Activated naive CD4-positive, alpha-beta T cell treated with anti-CD3 and anti-CD28 coated beads, Interleukin-2, amount 50 U/mL, for 16 hours (primary cell): Measurements from ENCODE around the gene CLDN7.
A peak's percentile ranks its signal among the peaks of the same experiment; 100 is the strongest.

ENCODE experiments used
- DNase-seq: peaks from one replicate; pipeline ENCODE4 v3.0.0-alpha.2; 2020

CLDN7 gene

DNA sequence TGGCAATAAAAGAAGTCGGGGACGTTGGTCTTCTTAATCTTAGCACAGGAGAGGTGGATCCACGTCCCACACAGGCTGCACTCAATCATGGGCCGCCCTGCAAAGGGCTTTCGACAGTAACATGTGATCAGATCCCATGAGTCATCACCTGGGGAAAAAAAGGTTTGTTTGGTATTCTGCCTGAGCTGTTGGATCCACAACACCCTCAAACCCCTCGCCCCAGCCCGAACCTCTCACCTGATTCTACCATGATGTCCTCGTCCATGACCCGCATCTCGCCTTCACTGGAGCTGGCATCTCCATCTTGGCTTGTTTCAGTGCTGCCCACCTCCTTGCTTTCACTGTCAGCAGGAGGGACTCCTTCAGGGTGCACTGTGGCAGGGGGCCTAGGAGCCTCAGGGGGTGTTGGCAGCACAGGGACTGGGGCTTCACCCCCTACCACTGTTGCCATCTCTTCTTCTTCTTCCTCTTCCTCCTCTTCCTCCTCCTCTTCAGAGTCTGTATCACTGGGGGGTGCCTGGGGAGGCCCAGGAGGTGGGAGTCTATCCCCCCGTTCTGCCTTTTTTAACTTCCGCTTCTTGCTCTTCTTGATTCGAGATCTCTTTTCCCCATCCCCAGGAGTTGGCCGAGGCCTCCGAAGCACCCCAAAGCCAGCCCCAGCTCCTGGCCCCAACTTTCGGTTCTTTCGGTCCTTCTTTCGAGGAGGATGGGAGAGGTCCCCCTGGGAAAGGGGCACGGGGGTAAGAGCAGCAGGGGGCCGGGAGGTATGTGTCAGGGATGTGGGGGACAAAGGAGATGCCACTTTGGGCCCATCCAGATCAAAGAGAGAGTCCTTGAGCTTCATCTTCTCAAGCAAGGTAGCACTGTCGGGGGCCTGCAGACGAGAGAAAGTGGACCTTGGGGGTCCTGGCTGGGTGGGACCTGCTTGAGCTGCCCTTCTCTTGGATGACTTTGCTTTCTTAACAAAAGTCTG, 26.3 kb downstream of the CLDN7 start:
- no peak for DNase-seq

DNA sequence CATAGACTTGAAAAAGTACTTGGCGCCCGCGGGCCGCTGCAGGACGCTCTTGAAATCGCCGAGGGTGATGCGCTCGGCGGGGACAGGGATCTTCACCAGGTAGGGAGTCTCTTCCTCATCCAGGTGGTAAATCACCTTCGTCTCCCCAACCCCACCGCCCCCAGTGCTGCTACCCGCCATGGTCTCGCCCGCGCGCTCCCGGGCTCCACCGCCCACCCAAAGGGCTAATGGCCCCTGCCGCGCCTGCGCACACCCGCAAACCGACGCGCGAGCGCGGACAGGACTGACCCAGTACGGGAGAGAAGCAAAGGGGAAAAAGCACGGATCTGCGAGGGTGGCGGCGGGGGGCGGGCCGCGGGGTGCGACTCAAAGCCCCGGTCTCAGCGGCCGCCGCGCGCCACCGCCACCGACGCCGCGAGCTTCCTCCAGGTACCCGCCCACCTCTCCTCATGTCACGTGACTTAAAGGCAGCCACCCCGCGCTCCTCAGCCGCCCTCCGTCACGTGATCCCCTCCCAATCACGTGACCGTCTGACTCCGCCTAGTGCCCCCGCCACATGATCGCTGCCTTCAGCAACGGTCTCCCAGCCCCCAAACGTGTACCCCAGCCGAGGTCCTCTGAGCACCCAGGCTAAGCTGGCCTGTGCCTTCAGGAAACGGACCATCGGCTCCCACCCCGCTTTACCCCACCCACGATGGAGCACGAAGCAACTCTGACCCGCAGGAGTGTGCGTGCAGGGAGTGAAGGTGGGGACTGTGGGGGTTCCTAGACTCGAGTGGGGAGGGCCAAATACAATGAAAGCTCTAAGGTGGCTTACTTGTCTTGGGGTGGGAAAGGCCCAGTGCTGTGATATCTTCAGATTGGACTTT, 28.0 kb downstream of the CLDN7 start, which contains the start of gene DVL2:
Gene DVL2 (minus strand): TSS at position 435 of the 869 bp plus-strand sequence. CDS start 255 bp downstream, at position 180.
- peak; percentile 95 for DNase-seq

DNA sequence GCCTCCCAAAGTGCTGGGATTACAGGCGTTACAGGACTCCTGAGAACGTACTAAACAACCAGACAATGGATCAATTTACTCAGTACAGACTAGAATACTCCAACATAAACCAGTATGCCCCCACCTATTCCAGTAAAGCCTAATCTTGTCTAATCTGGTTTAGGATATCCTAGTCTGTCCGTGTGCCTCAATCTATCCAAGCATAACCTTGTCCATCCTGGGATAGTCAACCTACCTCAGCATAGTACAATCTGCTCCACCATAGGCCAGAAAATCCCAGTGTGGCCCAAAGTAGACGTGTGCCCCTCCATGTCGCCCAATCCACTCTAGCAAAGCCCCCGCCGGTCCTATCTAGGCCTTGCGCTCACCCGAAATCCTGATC, 28.6 kb downstream of the CLDN7 start:
- DNase-seq = no peak

DNA sequence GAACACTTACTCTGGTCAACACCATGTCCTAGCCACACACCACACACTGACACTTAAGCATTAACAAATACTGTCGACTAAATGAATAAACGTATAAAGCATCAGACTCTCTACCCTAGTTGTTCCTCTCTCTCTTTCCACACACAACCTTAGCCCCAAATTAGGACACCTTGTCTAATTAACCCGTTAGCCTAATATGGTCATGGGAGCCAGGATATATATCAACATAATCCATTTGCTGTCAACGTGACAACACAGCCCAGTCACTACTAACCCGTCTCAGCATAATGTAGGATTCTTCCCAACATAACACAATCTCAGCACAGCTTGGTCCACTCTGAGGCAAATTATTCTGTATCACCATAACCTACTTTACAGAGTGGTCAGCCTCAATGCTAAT, 30.2 kb downstream of the CLDN7 start:
- no peak for DNase-seq

DNA sequence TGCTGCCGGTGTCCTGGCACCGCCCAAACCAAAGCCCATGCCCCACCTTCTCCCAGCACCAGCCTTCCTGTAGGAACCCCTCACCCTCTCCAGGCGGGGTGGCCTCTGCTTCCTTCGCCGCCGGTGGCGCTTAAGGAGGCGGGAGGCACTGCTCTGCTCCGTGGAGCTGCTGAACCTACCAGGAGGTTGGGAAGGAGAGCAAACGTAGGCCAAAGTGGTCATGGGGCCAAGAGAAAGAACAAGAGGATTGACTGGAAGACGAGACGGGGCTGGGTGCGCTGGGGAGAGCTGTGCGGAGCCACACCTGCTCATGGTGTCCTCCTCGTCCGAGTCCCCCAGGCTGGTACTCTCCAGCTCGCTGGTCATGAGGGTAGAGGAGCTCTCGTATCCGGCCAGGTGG, 32.8 kb downstream of the CLDN7 start:
- no peak for DNase-seq

DNA sequence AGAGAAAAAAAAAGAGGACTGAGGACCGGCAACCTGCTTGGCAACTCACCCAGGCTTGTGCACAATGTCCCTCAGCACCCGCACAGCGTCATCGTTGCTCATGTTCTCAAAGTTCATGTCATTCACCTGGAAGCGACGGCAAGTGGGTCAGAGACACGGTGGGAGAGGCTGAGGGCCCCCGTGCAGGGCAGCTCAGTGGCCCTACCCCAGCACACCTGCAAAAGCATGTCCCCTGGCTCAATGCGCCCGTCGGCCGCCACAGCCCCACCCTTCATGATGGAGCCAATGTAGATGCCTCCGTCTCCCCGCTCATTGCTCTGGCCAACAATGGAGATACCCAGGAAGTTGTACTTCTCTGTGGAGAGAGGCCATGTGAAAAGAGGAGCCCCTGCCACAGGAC, 33.4 kb downstream of the CLDN7 start:
- DNase-seq = no peak

DNA sequence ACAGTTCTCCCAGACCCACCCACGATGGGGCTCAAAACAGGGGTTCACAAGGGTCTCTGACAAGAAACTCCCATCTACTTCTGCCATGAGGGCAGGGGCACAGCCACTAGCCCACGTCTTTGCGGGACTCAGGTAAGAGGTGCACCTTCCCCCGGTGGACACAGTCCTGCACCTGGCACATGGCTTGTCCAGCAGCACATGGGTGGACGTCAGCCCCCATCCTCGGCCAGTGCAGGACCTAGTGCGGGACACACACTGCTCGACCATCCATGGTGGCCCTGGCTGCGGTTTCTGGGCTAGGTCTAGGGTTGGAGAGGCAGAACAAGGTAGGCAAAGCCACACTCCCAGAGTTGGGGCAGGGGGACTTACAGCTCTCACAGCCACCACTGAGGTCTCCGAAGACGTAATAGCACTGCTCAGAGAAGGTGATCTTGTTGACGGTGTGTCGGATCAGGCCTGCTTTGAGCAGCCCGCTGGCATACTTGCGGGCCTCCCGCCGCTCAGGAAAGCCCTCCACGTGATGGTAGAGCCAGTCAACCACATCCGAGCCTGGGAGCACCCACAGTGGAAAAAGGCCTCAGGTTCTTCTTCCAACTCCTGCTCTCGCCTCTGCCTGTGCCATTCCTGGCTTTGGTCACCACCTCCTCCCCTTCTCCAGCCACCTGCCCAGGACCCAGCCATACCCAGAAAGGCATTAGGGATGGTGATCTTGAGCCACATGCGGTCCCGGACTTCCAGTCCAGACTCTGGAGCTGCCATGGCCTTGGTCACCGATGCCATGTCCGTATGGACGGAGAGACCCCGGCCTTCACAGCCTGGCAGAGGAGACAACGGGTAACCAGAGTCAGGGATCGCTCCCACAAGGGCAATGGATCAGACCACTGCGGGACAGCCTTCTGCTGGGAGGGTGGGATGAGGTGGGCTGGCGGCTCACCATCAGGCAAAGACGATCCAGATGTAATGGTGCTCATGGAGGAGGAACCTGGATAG, 35.3 kb downstream of the CLDN7 start:
- no peak for DNase-seq

DNA sequence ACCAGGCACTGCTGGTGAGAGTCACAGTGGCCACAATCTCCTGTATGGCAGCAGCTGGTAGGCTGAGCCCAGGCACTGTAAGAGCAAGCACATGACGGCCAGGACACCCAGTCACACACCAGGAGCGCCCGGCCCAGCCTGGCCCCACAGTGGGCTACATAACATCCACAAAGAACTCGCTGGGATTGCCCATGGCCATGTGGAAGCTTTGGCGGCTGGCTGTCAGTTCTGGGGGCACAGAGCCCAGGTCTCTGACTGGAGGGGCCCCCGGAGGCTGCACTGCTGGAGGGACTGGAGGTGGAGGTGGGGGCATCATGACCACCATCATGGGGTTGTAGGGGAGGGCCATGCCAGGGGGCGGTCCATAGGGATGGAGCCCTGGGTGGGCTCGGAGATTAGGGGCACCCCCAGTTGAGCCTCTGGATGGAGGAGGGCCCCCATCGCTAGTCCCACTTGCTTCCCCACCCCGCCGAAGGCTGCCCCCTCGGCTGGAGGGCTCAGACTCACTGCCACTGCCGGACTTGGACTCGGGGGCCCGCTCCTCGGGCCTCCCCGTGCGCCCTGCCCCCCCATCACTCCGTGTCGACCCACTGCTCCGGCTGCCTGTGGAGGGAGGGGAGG, 36.5 kb downstream of the CLDN7 start:
- no peak for DNase-seq

DNA sequence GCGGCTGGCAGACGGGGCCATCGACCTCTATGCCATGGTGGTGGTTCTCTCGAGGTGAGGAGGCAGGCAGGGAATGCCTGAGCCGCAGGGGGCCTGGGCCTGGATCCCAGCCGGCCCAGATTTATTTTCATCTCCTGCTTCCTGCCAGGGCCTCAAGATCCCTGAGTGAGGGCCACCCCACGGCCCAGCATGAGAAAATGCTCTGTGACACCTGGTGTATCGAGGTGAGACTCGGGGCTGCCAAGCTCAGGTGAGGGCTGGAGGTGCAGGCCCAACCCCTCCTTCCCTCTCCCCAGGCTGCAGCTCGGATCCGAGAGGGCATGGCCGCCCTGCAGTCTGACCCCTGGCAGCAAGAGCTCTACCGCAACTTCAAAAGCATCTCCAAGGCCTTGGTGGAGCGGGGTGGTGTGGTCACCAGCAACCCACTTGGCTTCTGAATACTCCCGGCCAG, 37.6 kb downstream of the CLDN7 start:
- no peak for DNase-seq

DNA sequence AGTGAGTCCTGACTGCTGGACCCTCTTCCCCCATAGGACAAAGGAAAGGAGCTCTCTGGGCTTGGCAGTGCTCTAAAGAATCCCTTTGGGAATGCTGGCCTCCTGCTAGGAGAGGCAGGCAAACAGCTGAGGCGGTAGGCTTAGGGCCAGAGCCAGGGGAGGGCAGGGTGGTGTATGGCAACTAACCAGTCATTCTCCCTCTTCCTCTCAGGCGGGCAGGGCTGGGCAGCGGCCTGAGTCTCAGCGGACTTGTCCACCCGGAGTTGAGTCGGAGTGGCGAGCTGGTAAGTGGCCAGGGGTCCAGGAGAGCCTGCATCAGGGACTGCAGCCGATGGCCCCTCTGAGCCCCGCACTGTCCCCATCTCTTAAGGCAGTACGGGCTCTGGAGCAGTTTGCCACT, 38.2 kb downstream of the CLDN7 start:
- DNase-seq = no peak

DNA sequence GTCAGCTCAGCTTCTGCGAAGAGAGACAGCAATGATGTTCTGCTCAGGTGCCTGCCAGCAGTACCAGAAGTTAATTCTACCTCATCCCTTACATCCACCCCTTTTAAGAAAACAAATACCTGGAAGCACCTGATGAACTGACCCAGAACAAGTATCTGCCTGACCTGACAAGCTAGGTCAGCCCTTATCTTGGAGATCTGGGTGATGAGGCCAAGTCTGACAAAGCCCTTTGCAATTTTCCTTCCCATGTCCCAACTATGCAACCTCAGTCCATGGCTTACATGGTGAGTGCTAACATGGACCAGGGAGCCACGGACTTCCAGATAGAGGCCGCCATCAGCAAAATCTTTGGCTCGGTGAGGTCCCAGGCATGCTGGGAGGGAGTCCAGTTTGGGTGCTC, 38.9 kb downstream of the CLDN7 start:
- no peak for DNase-seq

DNA sequence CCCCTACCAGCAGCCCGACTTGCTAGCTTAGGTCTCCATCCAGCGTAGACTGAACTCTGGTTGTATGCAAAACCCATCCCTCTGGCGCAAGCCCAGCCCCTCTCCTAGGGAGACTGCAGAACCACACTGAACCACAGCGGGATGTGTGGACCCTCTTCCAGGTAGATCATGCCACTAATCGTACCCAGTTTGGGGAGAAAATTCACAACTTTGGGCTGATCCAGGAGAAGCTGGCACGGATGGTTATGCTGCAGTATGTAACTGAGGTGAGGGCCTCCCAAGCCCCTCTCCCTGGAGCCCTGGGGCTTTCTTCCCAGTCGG, 39.3 kb downstream of the CLDN7 start:
- DNase-seq = no peak

DNA sequence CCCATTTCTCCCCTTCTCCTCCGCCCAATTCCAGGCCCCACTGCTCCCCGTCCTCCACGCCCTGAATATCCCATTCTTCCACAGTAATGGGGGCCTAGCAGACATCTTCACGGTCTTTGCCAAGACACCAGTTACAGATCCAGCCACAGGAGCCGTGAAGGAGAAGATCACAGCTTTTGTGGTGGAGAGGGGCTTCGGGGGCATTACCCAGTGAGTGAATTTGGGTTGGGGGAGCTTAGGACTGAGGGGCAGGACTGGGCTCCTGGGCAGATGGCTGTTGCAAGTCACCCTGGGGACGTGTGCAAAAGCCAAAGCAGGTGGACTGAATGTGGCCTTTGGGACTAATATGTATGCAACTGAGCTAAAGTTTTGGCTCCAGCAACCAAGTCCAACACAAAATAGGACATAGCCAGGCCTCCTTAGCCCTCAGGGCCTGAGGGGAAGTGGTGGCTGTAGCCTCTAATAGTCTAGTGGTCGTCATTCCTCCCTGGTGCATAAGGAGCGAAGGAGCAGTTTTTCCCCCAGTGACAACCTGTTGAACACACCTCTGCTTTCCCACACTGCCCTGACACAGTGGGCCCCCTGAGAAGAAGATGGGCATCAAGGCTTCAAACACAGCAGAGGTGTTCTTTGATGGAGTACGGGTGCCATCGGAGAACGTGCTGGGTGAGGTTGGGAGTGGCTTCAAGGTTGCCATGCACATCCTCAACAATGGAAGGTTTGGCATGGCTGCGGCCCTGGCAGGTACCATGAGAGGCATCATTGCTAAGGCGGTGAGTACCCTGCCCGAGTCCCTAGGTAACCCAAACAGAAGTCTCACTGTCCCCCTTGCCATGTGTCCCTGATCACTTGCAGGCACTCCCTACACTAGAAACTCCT, 39.9 kb downstream of the CLDN7 start:
- DNase-seq = no peak

DNA sequence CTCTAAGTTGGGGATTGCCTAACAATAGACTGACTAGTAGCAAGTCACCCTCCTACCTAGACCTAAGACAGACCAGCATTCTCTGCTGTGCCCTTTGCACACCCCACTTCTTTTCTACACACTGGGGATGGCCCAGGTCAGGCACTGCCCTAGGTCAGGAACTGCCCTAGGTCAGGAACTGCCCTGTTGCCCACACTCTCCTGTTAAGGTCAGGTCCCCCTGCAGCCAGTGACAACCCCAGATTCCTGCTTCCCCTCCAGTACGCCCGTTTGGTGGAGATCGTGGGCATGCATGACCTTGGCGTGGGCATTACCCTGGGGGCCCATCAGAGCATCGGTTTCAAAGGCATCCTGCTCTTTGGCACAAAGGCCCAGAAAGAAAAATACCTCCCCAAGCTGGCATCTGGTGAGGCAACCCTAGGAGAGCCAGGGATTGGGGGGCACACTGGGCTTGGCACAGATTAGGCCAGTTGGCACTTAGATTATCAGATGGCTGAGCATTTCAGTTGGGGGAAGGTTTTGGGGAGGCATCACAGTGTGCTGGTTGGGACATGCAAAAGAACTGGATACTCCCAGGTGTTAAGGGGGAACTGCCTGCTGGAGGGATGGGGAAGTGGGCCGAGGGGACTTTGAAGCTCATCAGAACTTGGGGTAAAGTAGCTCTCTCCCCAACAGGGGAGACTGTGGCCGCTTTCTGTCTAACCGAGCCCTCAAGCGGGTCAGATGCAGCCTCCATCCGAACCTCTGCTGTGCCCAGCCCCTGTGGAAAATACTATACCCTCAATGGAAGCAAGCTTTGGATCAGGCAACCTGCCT, 40.8 kb downstream of the CLDN7 start:
- no peak for DNase-seq

DNA sequence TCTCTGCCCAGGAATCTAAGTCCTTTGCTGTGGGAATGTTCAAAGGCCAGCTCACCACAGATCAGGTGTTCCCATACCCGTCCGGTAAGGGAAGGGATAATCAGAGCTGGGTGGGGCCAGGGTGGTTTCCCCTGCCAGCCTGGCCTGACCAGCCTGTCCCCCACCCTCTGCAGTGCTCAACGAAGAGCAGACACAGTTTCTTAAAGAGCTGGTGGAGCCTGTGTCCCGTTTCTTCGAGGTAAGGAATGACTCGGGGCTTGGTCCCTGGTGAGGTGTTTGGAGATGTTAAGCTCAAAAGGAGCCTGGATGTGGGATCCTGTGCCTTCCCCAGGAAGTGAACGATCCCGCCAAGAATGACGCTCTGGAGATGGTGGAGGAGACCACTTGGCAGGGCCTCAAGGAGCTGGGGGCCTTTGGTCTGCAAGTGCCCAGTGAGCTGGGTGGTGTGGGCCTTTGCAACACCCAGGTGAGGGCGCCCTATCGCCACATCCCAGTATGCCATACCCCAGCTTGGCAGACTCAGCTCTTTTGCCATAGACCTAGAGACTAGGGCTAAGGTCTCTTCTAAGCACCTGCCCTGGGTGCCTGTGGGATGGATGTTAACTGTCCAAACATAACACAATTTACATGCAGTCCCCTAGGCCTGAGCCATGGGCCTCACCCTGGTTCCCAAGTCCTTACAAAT, 41.5 kb downstream of the CLDN7 start:
- DNase-seq = peak; percentile 67

DNA sequence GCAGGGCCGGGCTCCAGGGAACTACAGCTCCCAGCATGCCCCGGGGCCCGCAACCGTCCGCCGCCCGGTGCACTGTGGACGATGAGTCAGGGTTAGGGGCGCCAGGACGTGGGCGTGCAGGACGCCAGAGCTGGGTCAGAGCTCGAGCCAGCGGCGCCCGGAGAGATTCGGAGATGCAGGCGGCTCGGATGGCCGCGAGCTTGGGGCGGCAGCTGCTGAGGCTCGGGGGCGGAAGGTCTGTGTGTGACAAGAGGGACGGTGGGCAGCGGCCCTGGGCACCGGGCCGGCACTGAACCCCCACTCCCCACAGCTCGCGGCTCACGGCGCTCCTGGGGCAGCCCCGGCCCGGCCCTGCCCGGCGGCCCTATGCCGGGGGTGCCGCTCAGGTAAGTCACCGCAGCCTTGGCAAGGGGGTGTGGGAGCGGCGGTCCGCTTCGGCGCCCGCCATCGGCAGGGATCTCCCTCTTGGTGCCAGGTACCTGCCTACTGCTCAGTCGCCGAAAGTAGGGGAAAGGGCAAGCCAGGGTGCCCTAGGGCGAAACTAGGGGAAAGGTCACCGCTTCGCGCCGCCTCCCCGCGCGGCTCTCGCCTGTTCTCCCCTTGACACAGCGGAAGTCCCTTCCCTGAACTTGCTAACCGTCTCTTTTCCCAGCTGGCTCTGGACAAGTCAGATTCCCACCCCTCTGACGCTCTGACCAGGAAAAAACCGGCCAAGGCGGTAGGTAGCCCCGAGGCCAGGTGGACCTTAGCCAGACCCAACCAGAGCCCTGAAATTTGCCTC, 42.3 kb downstream of the CLDN7 start, which contains the start of the genes ACADVL and DLG4:
Gene ACADVL (plus strand): TSS at position 127 of the 781 bp plus-strand sequence. CDS start 47 bp downstream, at position 174.
Gene DLG4 (minus strand): TSS at position 25 of the 781 bp plus-strand sequence.
- DNase-seq = peak; percentile 76

DNA sequence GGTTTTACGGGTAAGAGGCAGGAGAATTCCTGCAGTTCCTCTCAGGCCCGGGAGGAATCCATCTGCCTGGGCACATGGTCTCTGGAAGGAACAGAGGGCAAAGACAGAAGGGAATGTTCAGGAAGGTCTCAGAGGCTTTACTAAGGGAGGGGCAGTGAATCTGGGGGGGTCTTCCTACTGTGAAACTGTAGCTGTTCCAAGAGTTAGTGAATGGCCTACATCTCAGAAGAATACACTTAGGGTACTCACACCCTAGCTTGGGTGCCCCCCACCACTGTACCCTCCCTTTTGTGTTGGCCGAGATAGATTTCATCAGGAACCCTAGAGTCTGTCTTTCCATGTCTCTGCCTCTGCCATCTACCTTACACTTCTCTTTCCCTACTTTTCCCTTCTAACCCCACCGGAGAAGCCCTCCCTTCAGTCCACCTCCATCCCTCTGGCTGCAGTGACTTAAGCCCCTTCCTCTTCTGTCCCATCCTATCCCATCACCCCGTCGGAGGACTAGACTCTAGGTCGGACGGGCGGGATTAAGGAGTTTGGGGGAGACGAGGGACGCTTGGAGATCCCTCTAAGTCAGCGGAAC, 43.0 kb downstream of the CLDN7 start:
- no peak for DNase-seq

DNA sequence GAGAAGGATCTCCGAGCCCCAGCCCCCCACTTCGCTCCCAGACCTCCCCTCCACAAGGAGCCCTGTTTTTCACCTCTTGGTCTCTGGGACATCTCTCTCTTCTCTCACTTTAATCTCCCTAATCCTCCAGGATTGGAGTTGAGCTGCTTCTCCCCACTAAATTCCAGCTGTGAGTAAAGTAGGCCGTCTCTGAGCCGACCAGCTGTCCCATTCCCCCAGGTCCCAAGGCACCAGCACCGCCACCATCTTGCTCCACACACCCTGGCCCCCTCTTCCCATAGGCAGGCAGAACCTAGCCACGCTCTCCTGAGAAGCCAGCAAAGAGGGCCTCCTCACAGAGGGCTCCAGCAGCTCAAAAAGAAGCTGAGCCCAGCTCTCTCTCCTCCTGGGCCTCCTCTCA, 43.5 kb downstream of the CLDN7 start:
- no peak for DNase-seq
